Measurements from ENCODE around the gene ECHS1. TPM values are rescaled to one million over a fixed set of nuclear protein-coding genes. Genes with fewer than 3 reads are reported as not detected.

Gene ECHS1
- total RNA-seq, 4 donors from 2014 or later: 44.2 to 64.9 (median 54.7) TPM

DNA sequence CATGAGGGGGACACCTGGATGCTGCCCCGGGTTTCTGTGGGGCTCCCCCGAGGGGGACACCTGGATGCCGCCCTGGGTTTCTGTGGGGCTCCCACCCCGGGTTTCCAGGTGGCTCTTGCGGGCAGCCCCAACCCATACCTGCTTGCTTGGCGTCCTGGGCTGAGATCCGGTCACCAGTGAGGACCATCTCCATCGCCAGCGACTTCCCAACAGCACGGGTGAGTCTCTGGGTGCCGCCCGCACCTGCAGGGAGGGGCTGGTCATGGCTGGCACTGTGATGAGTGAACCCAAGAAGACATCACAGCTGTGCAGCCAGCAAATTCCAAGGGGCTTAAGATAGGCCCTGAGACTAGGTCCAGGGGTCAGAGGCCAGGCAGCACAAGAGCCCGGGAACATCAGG lies 6.4 kb downstream of the ECHS1 start:
- Histone ChIP-seq H3K4me3 (no peak overlapping the region), H3K9me3 (no peaks in the 10 kb centered on the region), H3K27ac (no peak overlapping the region), H3K36me3 (peaks cover 84% of the 10 kb centered on the region), H3K27me3 (no peaks in the 10 kb centered on the region), H3K4me1 (peaks cover 16% of the 10 kb centered on the region)
- peak in 1 of 2 donors; percentile 53 for DNase-seq (ENCODE audit: low spot score in 2 of 2)
- TF ChIP-seq EP300 (IDR thresholded peaks at IDR 0.05) (no peak), POLR2A (IDR thresholded peaks at IDR 0.05) (no peak), POLR2AphosphoS5 (IDR thresholded peaks at IDR 0.05) (no peak), CTCF (IDR thresholded peaks at IDR 0.05) (no peak)
- WGBS: 100% methylated on average over 4 of the region's 13 CpGs

GRCh38 chr10:133366130-133366478 lies 7.0 kb downstream of the ECHS1 start:
- Histone ChIP-seq H3K4me1 (peaks cover 10% of the 10 kb centered on the region), H3K27ac (no peak overlapping the region), H3K36me3 (peaks cover 80% of the 10 kb centered on the region), H3K27me3 (no peaks in the 10 kb centered on the region), H3K9me3 (no peaks in the 10 kb centered on the region), H3K4me3 (no peak overlapping the region)
- WGBS: 84% methylated on average over 12 of the region's 17 CpGs
- TF ChIP-seq CTCF (IDR thresholded peaks at IDR 0.05): no peak
- no peak for TF ChIP-seq POLR2AphosphoS5 (IDR thresholded peaks at IDR 0.05)
- DNase-seq (ENCODE audit: low spot score in 2 of 2): peak in 1 of 2 donors; percentile 41

DNA sequence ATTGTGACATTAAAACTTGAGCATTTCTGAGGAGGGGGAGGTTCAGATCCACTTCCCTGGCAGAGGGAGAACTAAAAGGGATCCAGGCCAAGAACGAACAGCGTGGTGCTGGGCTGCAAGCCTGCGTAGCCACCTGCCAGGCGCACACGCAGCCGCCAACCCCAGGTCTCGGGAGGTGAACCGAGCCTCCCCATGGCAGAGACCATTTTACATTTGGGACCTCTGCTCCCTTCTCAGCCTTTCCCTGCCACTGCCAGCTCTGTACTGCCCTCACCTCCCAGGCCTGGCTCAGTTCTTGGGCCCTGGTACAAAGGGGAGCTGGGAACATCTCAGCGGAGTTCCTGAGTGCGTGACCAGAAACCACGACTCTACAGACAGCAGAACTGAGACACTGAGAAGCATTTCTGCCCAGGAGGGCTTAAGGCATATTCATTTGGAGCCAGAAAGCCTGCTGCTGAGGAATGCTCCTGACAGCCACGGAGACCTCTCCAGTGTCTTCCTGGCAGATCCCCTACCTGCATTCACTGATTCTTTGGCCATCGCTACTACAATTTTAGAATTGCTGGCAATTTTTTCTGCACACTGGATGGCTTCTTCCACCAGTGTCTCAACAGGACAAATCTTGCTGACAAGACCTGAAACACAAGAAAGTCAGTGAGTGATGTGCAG lies 7.6 kb downstream of the ECHS1 start:
- Histone ChIP-seq H3K27ac (peak overlapping the region; percentile 56), H3K4me3 (no peak overlapping the region), H3K27me3 (no peaks in the 10 kb centered on the region), H3K36me3 (peaks cover 75% of the 10 kb centered on the region), H3K4me1 (peaks cover 10% of the 10 kb centered on the region), H3K9me3 (no peaks in the 10 kb centered on the region)
- DNase-seq (ENCODE audit: low spot score in 2 of 2): peak in 1 of 2 donors; percentile 60
- no peak for TF ChIP-seq POLR2A (IDR thresholded peaks at IDR 0.05)
- no peak for TF ChIP-seq EP300 (IDR thresholded peaks at IDR 0.05)
- no peak for TF ChIP-seq POLR2AphosphoS5 (IDR thresholded peaks at IDR 0.05)
- no peak for TF ChIP-seq CTCF (IDR thresholded peaks at IDR 0.05)
- 76% methylated on average over 5 of the region's 13 CpGs for WGBS

DNA sequence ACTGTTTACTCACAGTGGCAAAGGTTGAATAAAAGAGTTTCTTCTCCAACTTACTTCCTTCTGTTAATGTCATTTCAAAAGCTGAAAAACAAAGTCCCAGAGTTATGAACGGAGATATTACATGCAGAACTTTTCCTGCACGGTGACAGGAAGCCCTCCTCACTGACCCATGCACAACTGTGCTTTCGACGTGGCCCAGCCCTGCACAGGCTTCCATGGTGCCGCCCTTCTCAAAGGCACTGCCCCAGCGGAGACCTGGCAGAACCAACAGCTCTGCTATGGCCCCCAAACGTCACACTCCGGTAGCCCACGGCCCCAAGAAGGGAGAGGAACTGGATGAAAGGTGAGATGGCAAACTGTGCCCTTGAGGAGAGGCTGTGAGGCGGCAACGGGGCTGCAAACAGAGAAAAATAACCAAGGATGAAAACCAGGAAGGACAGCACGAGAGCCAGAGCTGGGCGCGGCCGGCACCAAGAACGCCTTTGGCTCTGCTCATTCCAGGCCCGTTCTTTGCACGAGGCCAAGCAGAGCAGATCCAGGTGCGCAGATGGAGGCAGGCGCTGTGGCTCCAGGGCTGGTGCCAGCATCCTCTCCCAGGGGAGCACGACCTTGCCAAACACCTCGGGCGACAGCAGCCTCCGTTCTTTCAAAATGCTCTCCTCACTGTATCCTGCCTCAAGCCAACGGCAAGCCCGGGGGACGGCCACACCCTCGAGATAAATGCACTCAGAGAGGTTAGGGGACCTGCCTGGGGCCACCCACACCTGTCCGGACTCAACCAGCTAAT lies 8.3 kb downstream of the ECHS1 start:
- H3K36me3 ChIP-seq: peaks cover 68% of the 10 kb centered on the region
- 54% methylated on average over 26 of the region's 29 CpGs for WGBS
- no peaks in the 10 kb centered on the region for H3K9me3 ChIP-seq
- DNase-seq (ENCODE audit: low spot score in 2 of 2): peak in 1 of 2 donors; percentile 70
- peak overlapping the region; percentile 56 for H3K27ac ChIP-seq
- TF ChIP-seq CTCF (IDR thresholded peaks at IDR 0.05) (no peak), POLR2A (IDR thresholded peaks at IDR 0.05) (no peak), EP300 (IDR thresholded peaks at IDR 0.05) (no peak)
- no peaks in the 10 kb centered on the region for H3K27me3 ChIP-seq
- H3K4me3 ChIP-seq: no peak overlapping the region
- H3K4me1 ChIP-seq: peaks cover 16% of the 10 kb centered on the region

DNA sequence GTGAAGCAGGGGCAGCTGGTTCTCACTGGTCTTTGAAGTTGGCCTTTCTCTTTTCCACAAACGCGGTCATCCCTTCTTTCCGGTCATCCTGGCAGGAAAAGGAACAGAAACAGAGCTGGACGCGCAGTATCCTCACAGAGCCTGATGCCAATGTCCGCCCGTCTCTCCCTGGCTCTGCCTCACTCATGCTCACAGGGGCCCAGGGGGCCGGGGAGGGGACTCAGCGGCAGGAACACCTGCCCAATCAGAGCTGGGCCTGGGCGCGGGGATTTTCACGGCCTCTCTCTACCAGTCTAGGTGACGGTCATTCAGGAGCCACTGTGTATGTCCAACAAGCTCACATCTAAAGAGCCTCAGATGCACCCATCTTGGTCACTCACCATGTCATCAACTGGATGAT lies 10.3 kb downstream of the ECHS1 start:
- Histone ChIP-seq H3K27ac (no peak overlapping the region), H3K36me3 (peaks cover 48% of the 10 kb centered on the region), H3K4me3 (no peak overlapping the region), H3K9me3 (no peaks in the 10 kb centered on the region), H3K27me3 (no peaks in the 10 kb centered on the region), H3K4me1 (peaks cover 20% of the 10 kb centered on the region)
- TF ChIP-seq POLR2A (IDR thresholded peaks at IDR 0.05) (no peak), POLR2AphosphoS5 (IDR thresholded peaks at IDR 0.05) (no peak), EP300 (IDR thresholded peaks at IDR 0.05) (no peak), CTCF (IDR thresholded peaks at IDR 0.05) (no peak)
- peak in 1 of 2 donors; percentile 52 for DNase-seq (ENCODE audit: low spot score in 2 of 2)
- WGBS: 97% methylated on average over 10 of the region's 13 CpGs

Measured in suprapubic skin (tissue), 4 donors.